HEK293T (cell line): ENCODE measurements around the gene LILRB5.

ENCODE experiments used
- BHLHE40 ChIP-seq: fragments of 450-650 bp; IDR thresholded peaks from 2 replicates; pipeline ENCODE4 v1.6.1; 2016; ENCODE audit warnings: mild to moderate bottlenecking, moderate library complexity, borderline replicate concordance
- ELF4 ChIP-seq: fragments of 450-650 bp; IDR thresholded peaks from 2 replicates; pipeline ENCODE4 v1.6.1; 2017; ENCODE audit warnings: antibody characterized with exemption
- LEF1 ChIP-seq: fragments of 450-650 bp; IDR thresholded peaks from 2 replicates; pipeline ENCODE4 v1.6.1; 2017; ENCODE audit warnings: mild to moderate bottlenecking, borderline replicate concordance
- TARDBP ChIP-seq: fragments of 450-650 bp; IDR thresholded peaks from 2 replicates; pipeline ENCODE4 v1.6.1; 2016

GRCh38 chr19:54298357-54299125, 41.5 kb upstream of the LILRB5 start:
- TF ChIP-seq TARDBP = no peak
- TF ChIP-seq LEF1 = no peak
- TF ChIP-seq BHLHE40 = no peak
- TF ChIP-seq ELF4 = no peak
